ENCODE results near the gene ANKRD23. TPM values are rescaled to one million over a fixed set of nuclear protein-coding genes. Genes with fewer than 3 reads are reported as not detected.
"Not testable (repeated sequence)": the region's sequence is repeated elsewhere in the genome, so short reads cannot be mapped to it uniquely, and the experiment has no call there.

ANKRD23 gene
- total RNA-seq, 2 donors from 2014 or later = 2.9 to 4.3 TPM

DNA sequence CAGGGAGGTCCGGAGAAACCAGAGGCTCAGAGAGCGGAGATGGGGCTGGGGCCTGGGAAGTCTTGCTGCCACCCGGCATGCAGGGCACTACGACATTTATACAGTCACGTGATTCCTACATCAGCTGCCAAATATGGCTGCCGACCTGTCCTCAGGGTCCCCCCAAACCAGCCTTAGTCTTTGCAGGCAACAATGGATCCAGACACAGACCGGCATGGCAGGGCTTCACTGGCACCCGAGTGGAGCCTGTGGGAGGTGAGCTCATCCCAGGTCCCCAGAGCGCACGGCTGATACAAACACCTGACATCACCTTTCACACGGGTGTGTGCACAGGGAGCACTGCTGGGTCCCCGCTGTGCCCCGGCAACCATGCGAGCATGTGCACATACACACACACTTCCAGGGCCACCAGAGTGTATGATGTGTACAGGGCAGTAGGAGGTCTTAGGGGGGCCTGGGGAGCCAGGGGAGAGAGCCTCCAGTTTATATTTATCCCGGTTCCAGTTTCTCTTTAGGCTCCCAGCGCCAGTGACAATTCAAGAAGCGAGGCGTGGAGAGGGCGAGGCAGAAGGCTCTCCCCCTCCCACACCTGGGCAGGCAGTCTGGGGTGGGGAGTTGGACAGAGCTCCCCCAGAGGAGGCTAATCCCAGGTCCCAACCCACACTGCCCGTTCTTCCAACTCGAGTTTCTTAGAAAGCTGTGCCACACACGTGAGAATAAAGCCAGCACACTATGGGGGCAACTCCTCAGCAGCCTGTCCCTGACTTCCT, 23.4 kb upstream of the ANKRD23 start:
- intact Hi-C loops (cut with DNase I) = loop anchor here (5.0 kb wide), 1 partner anchor 40 kb away; no protein-coding TSS in a partner anchor
- DNase-seq (ENCODE audit: low spot score) = no peak

DNA sequence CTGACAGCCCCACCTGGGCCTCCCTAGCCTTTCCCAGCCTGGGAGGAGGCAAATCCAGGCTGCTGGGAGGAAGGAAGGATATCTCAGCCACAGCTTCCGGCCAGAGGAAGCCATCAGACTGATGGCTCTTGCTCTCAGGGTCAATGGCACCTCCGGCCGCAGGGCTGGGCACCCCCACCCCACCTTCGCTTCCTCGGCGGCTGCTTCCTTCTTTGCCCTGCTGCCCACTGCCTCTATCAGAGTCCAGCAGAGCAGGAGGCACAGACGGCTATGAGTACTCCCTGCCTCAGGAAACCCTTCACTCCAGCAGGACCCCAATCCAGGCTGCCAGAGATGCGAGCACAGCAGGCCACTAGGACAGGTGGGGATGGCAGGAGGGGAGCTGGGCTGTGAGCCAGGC, 22.8 kb upstream of the ANKRD23 start:
- intact Hi-C loops (cut with DNase I) = loop anchor here (5.0 kb wide), 1 partner anchor 41 kb away; no protein-coding TSS in a partner anchor
- no peak for DNase-seq (ENCODE audit: low spot score)

- no peak for DNase-seq (ENCODE audit: low spot score)
- intact Hi-C loops (cut with DNase I) = loop anchor here (5.0 kb wide), 1 partner anchor 41 kb away; no protein-coding TSS in a partner anchor
Measured at GRCh38 chr2:96866149-96866548, 22.3 kb upstream of the ANKRD23 start.

GRCh38 chr2:96865654-96866053, 21.8 kb upstream of the ANKRD23 start:
- intact Hi-C loops (cut with DNase I) = loop anchor here (2.0 to 5.0 kb wide), 2 partner anchors 42 to 83 kb away; no protein-coding TSS in a partner anchor
- DNase-seq (ENCODE audit: low spot score) = no peak

DNA sequence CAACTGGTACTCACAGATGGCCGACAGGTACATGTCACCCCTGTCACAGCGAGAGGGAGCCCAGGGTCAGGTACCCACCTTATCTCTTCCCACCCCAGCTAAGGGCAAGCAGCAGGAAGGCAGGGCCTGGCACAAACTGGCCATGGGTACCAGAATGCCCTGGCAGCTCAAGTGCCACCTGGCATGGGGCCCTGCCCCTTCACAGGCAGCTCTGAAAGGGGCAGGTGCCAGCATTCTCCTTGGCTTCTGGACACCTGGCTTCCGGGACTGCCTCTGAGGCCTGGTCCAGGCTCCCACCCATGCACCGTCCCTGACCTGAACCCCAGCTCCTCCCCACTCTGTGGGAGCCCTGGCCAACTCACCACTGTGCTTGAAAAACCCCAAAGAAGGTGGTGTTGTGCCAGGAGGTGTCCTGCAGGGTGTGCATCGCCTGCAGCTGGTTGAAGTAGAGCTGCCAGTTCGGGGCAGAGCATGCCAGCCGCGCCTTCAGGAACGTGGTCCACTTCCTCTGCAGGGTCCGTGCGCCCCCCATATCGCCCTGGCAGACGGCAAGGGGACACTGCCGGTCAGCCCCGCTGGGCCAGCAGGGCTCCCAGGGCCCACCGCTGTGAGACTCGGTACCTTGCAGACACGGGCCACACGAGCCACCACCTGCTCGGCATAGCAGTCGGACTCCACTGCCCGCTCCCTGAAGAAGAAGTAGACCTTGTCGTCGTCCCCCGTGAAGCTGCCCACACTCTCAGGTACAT, 20.7 kb upstream of the ANKRD23 start:
- no peak for DNase-seq (ENCODE audit: low spot score)
- intact Hi-C loops (cut with DNase I) = loop anchor here (2.0 to 5.0 kb wide), 2 partner anchors 43 to 84 kb away; no protein-coding TSS in a partner anchor

DNA sequence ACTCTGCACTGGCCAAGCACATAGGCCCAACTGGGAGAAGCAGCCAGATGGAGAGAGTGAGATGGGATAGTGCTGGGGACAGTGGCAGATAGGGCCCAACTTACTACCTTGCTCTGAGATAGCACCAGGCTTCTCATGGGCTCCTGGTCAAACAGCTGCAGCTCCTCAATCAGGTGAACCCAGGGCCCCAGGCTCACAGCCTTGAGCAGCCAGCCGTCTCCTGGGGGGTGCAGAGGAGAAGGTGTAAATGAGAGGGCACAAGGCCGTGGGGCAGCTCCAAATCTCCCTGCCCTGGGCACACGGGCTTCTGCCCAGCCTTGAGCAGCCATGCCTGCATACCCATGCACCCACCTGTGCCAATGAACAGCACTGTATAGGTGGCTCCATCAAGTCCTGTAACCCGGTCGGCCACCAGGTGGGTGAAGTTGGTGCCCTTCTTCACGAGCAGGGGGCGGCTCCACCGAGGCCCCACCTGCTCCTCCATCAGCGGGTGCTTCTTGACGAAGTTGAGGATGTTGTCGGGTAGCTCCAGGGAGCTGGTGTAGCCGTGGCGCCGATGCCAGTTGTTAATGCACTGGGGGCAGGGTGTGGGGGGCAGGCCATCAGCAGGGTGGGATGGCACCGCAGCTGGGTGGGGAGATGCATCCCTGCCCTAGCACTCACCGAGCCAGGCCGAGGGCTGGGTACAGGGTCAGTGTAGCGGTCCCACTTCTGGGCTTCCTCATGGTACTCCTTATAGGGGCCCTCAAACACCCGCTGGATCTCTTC, 19.9 kb upstream of the ANKRD23 start:
- intact Hi-C loops (cut with DNase I) = loop anchor here in 1 of 2 donors (2.0 kb wide), 1 partner anchor 85 kb away; no protein-coding TSS in a partner anchor
- no peak for DNase-seq (ENCODE audit: low spot score)

DNA sequence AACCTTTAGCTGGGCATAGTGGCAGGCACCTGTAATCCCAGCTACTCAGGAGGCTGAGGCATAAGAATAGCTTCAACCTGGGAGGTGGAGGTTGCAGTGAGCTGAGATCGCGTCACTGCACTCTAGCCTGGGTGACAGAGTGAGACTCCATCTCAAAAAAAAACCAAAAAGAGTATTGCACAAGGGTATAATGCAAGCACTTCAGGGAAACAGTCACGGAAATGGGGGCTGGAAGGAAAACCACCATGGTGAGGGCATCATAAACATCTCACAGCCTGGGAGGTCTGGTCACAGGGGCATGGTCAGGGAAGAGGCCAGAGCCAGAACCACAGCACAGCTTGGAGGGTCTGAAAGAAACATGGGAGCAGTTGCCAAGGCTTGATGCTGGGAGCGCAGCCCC, 19.2 kb upstream of the ANKRD23 start:
- intact Hi-C loops (cut with DNase I); DNase-seq (ENCODE audit: low spot score): not testable (repeated sequence)

DNA sequence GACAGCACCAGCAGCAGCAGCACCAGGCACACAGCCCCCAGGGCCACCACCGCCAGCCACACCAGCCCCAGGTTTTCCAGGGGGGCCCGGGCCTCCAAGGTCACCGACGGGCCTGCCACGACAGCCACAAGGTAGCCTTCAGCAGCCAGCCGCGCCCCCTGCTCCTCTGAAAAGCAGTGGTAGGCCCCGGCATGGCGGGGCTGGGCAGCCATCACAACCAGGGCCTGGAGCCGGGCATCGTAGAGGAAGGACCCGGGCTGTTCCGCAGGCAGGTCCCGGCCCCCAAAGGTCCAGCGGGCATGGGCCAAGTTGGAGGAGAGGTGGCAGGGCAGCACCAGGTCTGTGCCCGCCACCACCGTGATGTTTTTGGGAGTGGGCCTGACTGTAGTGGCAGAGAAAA, 17.3 kb upstream of the ANKRD23 start:
- intact Hi-C loops (cut with DNase I) = no loop called here
- no peak for DNase-seq (ENCODE audit: low spot score)

DNA sequence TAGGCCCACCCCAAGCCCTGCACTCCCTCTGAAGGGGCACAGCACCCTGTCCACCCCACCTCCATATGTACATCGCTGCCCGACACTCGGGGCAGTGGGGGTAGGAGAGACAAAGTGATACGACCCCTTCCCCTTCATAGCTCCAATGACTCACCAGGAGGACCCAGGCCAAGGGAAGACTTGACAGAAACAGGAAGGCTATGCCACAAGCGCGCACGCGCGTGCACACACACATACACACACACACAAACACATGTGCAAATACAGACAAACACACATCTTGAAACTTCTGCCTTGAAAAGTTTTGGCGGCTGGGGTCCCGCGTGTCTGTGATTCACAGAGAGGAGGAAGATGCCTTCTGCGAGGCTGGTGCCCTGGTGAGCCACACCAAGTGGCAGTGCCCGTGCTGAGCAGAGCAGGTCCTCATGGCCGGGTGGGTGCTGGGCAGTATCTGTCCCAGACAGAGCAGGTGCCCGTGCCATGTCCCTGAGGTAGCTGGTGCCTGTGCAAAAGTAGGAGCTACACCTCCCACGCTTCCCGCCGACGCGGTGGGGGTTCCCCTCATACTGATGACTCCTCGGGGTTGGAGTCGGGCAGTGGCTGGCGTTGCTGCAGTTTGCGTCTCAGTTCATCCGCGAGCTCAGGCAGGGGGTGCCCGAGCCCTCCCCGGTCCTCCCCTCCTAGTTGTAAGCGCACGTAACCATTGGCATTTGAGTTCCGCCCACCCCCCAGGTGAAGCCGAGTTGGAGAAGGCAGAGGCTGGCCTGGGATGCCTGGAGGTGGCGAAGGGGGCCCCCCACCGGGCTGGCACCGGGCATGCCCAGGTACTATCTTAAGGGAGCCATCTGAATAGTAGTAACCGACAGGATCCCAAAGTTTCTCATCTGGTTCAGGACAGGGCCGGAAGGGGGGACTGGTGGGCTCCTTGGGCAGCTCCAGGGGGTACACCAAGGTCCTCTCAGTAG, 16.5 kb upstream of the ANKRD23 start:
- intact Hi-C loops (cut with DNase I) = no loop called here
- DNase-seq (ENCODE audit: low spot score) = no peak

- no peak for DNase-seq (ENCODE audit: low spot score)
- intact Hi-C loops (cut with DNase I) = loop anchor here in 1 of 2 donors (2.0 kb wide), 1 partner anchor 91 kb away; no protein-coding TSS in a partner anchor
Measured at GRCh38 chr2:96859681-96860064, 15.9 kb upstream of the ANKRD23 start.

- no peak for DNase-seq (ENCODE audit: low spot score)
- intact Hi-C loops (cut with DNase I) = loop anchor here in 1 of 2 donors (2.0 kb wide), 1 partner anchor 92 kb away; no protein-coding TSS in a partner anchor
Measured at GRCh38 chr2:96859099-96859649, 15.4 kb upstream of the ANKRD23 start.

- peak; percentile 99 for DNase-seq (ENCODE audit: low spot score)
- intact Hi-C loops (cut with DNase I) = loop anchor here (2.0 kb wide), 2 partner anchors 91 to 93 kb away; no protein-coding TSS in a partner anchor
Measured at GRCh38 chr2:96857667-96858372, 14.0 kb upstream of the ANKRD23 start, which contains the start of gene ANKRD39. Gene ANKRD39 (minus strand): TSS chr2:96858016. CDS start chr2:96857987, 29 bp downstream.

DNA sequence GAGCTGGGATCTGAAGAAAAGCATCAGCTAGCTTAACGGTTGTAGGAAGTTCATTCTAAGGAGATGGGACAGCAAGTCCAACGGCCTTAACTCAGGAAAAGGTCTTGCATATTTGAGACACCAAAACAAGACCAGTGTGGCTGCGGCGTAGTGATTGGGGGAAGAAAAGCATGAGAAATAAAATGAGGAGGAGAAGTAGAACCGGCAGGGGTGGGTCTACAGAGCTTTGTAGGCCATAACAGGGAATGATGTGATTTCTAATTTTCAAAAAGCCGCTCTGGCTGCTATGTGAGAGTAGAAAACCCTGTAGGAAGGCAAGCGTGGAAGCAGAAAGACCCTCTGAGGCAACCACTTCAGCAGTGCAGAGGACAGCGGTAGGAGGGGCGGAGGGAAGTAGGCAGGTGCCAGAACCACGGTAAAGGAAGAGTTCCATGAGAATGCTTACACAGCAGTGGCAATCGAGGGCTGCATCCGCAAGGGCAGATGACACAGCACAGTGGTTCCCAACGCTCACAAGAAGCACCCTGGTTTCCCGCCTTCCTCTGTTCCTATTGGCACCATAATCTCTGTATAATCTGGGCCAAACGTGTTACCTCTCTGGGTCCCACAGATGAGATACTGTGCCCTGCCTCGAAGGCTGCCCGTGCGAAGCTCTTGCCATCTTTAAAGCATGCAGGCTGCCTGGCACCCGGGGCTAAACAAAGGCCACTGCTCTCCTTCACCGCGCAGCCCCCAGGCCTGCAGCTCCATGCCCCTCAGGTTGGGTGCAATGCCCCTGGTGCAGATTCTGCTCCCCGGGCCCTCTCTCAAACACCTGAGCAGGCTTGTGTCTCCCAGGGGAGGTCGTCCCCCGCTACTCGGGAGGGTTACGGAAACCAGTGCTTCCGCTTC, 13.2 kb upstream of the ANKRD23 start:
- intact Hi-C loops (cut with DNase I) = loop anchor here in 1 of 2 donors (2.0 kb wide), 1 partner anchor 92 kb away; no protein-coding TSS in a partner anchor
- no peak for DNase-seq (ENCODE audit: low spot score)

- intact Hi-C loops (cut with DNase I) = no loop called here
- DNase-seq (ENCODE audit: low spot score) = no peak
Measured at GRCh38 chr2:96853321-96853720, 9.5 kb upstream of the ANKRD23 start.

- DNase-seq (ENCODE audit: low spot score) = no peak
- intact Hi-C loops (cut with DNase I) = no loop called here
Measured at GRCh38 chr2:96852667-96853066, 8.8 kb upstream of the ANKRD23 start.

DNA sequence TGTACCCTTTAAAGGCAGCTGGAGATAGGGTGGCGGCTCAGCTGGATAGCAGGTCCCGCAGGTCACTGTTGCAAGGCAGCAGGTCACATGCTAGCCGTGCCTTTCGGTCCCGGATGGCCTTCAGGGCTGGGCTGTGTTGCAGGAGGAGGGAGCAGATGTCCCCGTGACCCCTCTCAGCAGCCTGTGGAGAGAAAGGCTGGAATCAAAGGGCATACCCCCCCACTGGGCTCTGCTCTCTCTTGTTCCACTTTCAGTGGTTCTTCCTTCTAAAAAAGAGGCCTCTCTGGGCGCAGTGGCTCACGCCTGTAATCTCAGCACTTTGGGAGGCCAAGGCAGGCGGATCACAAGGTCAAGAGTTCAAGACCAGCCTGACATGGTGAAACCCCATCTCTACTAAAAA, 4.4 kb upstream of the ANKRD23 start:
- intact Hi-C loops (cut with DNase I) = no loop called here
- no peak for DNase-seq (ENCODE audit: low spot score)
